GM10266 (cell line): ENCODE measurements around the gene BCL7A.
"Not testable (repeated sequence)": the region's sequence is repeated elsewhere in the genome, so short reads cannot be mapped to it uniquely, and the experiment has no call there.

Experiments
- DNase-seq: peaks from one replicate; pipeline ENCODE4 v3.0.0; 2012; ENCODE audit errors: extremely low spot score
- CTCF ChIP-seq: IDR thresholded peaks from 2 replicates; pipeline ENCODE4 v1.5.1; 2012; ENCODE audit warnings: mild to moderate bottlenecking, low read depth; ENCODE audit not compliant: control insufficient read depth, insufficient read depth; ENCODE audit errors: missing control alignments

BCL7A gene

GRCh38 chr12:122099856-122100255 lies 78.2 kb downstream of the BCL7A start:
- DNase-seq, result no peak
- TF ChIP-seq CTCF, result no peak

GRCh38 chr12:122100568-122100967 lies 78.9 kb downstream of the BCL7A start:
- no peak for DNase-seq
- TF ChIP-seq CTCF, result no peak

- TF ChIP-seq CTCF, result no peak
- DNase-seq, result no peak
Observed at GRCh38 chr12:122102331-122102730, 80.6 kb downstream of the BCL7A start.

- no peak for TF ChIP-seq CTCF
Observed at GRCh38 chr12:122104844-122105243, 83.2 kb downstream of the BCL7A start.

GRCh38 chr12:122105496-122105895 lies 83.8 kb downstream of the BCL7A start:
- not testable (repeated sequence) for DNase-seq

More at GRCh38 chr12:122104844-122105243, 83.2 kb downstream of the BCL7A start:
- no peak for DNase-seq

GRCh38 chr12:122106843-122107242 lies 85.2 kb downstream of the BCL7A start:
- DNase-seq, result no peak
- TF ChIP-seq CTCF, result no peak

GRCh38 chr12:122107261-122107660 lies 85.6 kb downstream of the BCL7A start:
- no peak for DNase-seq
- no peak for TF ChIP-seq CTCF

GRCh38 chr12:122111089-122111641 lies 89.5 kb downstream of the BCL7A start:
- no peak for TF ChIP-seq CTCF
- no peak for DNase-seq
